K562 (cell line): ENCODE results near the gene CRLF1. TPM values are rescaled to one million over a fixed set of nuclear protein-coding genes. Genes with fewer than 3 reads are reported as not detected.

ENCODE experiments used
- BHLHE40 ChIP-seq: IDR thresholded peaks from 2 replicates; pipeline ENCODE4 v1.6.1; 2011; ENCODE audit warnings: low read length, improper control_type of control experiment
- BMI1 ChIP-seq: fragments of 150-350 bp; IDR thresholded peaks from 2 replicates; pipeline ENCODE4 v1.6.1; 2014; ENCODE audit warnings: low read length
- MCM3 ChIP-seq: fragments of 450-650 bp; IDR thresholded peaks from 2 replicates; pipeline ENCODE4 v1.6.1; 2016
- MIER1 ChIP-seq: fragments of 450-650 bp; IDR thresholded peaks from 2 replicates; pipeline ENCODE4 v1.6.1; 2016; ENCODE audit warnings: antibody characterized with exemption, mild to moderate bottlenecking, low read depth
- NONO ChIP-seq, 2 experiments: fragments of 200-400 bp in 1 of 2; fragments of 450-650 bp in 1 of 2; formaldehyde crosslinking in 1 of 2; IDR thresholded peaks; 2 replicates each; pipeline ENCODE4 v1.6.1; 2017; ENCODE audit warnings: low read depth in 2 of 2, mild to moderate bottlenecking in 2 of 2, moderate library complexity in 2 of 2, low read length in 1 of 2
- XRCC3 ChIP-seq: fragments of 450-650 bp; IDR thresholded peaks from 2 replicates; pipeline ENCODE4 v1.6.1; 2017; ENCODE audit warnings: mild to moderate bottlenecking, moderate library complexity
- ZFP30 ChIP-seq: fragments of 250-450 bp; sonication (Bioruptor Pico); IDR thresholded peaks from 2 replicates; pipeline ENCODE4 v1.8.0; 2022; ENCODE audit warnings: moderate library complexity, mild to moderate bottlenecking, inconsistent platforms, borderline replicate concordance
- ZFP36 ChIP-seq: fragments of 150-350 bp; IDR thresholded peaks from 2 replicates; pipeline ENCODE4 v1.6.1; 2018; ENCODE audit warnings: low read length, low read depth; ENCODE audit not compliant: partially characterized antibody
- ZNF24 ChIP-seq: fragments of 450-650 bp; IDR thresholded peaks from 2 replicates; pipeline ENCODE4 v1.6.1; 2016
- ZNF274 ChIP-seq: IDR thresholded peaks from 2 replicates; pipeline ENCODE4 v1.6.1; 2011; ENCODE audit warnings: low read depth, mild to moderate bottlenecking, low read length, moderate library complexity, borderline replicate concordance
- ZNF445 ChIP-seq: fragments of 250-450 bp; sonication (Bioruptor Pico); IDR thresholded peaks from 2 replicates; pipeline ENCODE4 v1.4.0; 2020; ENCODE audit warnings: low read depth, mild to moderate bottlenecking, moderate library complexity
- ZNF764 ChIP-seq: fragments of 250-450 bp; sonication (Bioruptor Pico); IDR thresholded peaks from 2 replicates; pipeline ENCODE4 v1.4.0; 2020; ENCODE audit warnings: low read depth, mild to moderate bottlenecking, moderate library complexity
- polyA plus RNA-seq, 8 experiments: library from polyadenylated mRNA; depleted of rRNA in 4 of 8; stranded (reverse) in 5 of 8; unstranded in 3 of 8; fragments of >200 nt; fragmentation: Nextera tagmentation in 2 of 8; fragmentation: Illumina TruSeq in 1 of 8; extraction: Ambion mirVana in 2 of 8; extraction: Trizol in 1 of 8; gene quantifications; 2 replicates each; pipeline versions ENCODE4 v1.2.1 to v1.2.3, GENCODE V29; 2011 to 2014; ENCODE audit warnings: inconsistent platforms in 1 of 8, missing spikeins in 1 of 8
- total RNA-seq, 7 experiments: library from RNA; depleted of rRNA in 6 of 7; stranded (reverse); fragments of >200 nt in 6 of 7; fragmentation: Illumina TruSeq in 2 of 7; extraction: Trizol in 2 of 7; gene quantifications; 2 replicates each; pipeline versions ENCODE4 v1.2.1 to v1.2.3, GENCODE V29; 2011 to 2021; ENCODE audit warnings: low replicate concordance in 1 of 7
- TF ChIP-seq, protein P1 (sequence below), 2 experiments: fragments of 450-650 bp in 1 of 2; sonication (generic) in 1 of 2; formaldehyde crosslinking in 1 of 2; IDR thresholded peaks; 2 replicates each; pipeline versions ENCODE4 v1.7.1 to v1.9.0; 2016 to 2022; ENCODE audit warnings: inconsistent platforms in 1 of 2, mild to moderate bottlenecking in 1 of 2, missing genetic modification reagents in 1 of 2
- TF ChIP-seq, protein P2 (sequence below): sonication (generic); formaldehyde crosslinking; IDR thresholded peaks from 2 replicates; pipeline ENCODE4 v1.8.0; 2022; ENCODE audit warnings: mild to moderate bottlenecking, missing genetic modification reagents
- TF ChIP-seq, protein P3 (sequence below): fragments of 450-650 bp; IDR thresholded peaks from 2 replicates; pipeline ENCODE4 v1.6.1; 2018; ENCODE audit not compliant: partially characterized antibody

Gene CRLF1
- total and polyA plus RNA-seq, 9 of the 15 experiments (the other 6 are each of a cell fraction or from before 2014, with no cell fraction given): 0.85 to 3.6 (median 1.7) TPM

DNA sequence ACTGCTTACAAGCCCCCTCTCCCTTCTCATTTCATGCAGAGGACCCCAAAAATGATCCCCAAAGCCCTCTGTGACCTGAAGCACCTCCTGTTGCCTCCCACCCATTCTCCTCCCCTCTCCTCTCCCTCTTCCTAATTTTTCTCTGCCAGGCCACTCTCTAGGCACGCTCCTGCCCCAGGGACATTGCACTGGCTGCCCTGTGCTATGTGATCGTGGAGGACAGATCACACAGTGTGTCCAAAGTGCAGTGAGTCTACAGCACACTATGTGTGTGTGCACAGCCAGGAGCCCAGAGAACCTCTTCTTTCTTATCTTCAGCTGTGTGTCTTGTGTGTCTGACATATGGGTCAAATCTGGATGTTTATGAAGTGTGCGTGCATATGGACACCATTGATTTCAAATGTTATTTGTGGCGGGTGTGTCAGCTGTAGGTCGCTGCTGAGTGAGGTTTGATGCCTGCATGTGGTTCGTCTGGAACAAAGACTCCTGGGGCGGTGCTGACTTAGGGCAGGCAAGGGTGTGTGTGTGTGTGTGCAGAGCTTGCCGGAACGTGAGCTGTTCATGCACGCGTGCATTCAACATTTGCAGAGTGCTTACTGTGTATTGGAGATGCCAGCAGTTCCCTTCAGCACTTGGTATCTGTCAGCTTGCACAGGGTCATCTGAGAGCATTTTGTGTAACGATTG is 28.2 kb upstream of the CRLF1 start (continued):
- TF ChIP-seq, protein P1, sequence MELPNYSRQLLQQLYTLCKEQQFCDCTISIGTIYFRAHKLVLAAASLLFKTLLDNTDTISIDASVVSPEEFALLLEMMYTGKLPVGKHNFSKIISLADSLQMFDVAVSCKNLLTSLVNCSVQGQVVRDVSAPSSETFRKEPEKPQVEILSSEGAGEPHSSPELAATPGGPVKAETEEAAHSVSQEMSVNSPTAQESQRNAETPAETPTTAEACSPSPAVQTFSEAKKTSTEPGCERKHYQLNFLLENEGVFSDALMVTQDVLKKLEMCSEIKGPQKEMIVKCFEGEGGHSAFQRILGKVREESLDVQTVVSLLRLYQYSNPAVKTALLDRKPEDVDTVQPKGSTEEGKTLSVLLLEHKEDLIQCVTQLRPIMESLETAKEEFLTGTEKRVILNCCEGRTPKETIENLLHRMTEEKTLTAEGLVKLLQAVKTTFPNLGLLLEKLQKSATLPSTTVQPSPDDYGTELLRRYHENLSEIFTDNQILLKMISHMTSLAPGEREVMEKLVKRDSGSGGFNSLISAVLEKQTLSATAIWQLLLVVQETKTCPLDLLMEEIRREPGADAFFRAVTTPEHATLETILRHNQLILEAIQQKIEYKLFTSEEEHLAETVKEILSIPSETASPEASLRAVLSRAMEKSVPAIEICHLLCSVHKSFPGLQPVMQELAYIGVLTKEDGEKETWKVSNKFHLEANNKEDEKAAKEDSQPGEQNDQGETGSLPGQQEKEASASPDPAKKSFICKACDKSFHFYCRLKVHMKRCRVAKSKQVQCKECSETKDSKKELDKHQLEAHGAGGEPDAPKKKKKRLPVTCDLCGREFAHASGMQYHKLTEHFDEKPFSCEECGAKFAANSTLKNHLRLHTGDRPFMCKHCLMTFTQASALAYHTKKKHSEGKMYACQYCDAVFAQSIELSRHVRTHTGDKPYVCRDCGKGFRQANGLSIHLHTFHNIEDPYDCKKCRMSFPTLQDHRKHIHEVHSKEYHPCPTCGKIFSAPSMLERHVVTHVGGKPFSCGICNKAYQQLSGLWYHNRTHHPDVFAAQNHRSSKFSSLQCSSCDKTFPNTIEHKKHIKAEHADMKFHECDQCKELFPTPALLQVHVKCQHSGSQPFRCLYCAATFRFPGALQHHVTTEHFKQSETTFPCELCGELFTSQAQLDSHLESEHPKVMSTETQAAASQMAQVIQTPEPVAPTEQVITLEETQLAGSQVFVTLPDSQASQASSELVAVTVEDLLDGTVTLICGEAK (IDR thresholded peaks at IDR 0.05): no peak
- TF ChIP-seq, protein P1 (CRISPR knock-in tag; IDR thresholded peaks at IDR 0.05): no peak
- TF ChIP-seq ZFP30 (no peak), ZNF24 (no peak), MCM3 (no peak), ZNF764 (CRISPR knock-in tag) (no peak), BMI1 (no peak), MIER1 (no peak), ZNF445 (CRISPR knock-in tag) (no peak), ZFP36 (no peak), XRCC3 (no peak), BHLHE40 (peak; percentile 28; the same call in 1 of the 2 replicates), NONO (IDR thresholded peaks at IDR 0.05; ENCODE audit: low read depth in 2 of 2, low read length in 1 of 2) (no peak), ZNF274 (no peak)
- TF ChIP-seq, protein P2, sequence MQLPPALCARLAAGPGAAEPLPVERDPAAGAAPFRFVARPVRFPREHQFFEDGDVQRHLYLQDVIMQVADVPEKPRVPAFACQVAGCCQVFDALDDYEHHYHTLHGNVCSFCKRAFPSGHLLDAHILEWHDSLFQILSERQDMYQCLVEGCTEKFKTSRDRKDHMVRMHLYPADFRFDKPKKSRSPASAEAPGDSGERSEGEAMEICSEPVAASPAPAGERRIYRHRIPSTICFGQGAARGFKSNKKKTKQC (CRISPR knock-in tag): no peak
- TF ChIP-seq, protein P3, sequence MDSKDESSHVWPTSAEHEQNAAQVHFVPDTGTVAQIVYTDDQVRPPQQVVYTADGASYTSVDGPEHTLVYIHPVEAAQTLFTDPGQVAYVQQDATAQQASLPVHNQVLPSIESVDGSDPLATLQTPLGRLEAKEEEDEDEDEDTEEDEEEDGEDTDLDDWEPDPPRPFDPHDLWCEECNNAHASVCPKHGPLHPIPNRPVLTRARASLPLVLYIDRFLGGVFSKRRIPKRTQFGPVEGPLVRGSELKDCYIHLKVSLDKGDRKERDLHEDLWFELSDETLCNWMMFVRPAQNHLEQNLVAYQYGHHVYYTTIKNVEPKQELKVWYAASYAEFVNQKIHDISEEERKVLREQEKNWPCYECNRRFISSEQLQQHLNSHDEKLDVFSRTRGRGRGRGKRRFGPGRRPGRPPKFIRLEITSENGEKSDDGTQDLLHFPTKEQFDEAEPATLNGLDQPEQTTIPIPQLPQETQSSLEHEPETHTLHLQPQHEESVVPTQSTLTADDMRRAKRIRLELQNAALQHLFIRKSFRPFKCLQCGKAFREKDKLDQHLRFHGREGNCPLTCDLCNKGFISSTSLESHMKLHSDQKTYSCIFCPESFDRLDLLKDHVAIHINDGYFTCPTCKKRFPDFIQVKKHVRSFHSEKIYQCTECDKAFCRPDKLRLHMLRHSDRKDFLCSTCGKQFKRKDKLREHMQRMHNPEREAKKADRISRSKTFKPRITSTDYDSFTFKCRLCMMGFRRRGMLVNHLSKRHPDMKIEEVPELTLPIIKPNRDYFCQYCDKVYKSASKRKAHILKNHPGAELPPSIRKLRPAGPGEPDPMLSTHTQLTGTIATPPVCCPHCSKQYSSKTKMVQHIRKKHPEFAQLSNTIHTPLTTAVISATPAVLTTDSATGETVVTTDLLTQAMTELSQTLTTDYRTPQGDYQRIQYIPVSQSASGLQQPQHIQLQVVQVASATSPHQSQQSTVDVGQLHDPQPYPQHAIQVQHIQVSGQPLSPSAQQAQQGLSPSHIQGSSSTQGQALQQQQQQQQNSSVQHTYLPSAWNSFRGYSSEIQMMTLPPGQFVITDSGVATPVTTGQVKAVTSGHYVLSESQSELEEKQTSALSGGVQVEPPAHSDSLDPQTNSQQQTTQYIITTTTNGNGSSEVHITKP: peak; percentile 38
